ENCODE results near the gene LPAR6.

GRCh38 chr13:48443442-48444208, 30.7 kb upstream of the LPAR6 start:
- no peak for TF ChIP-seq CTCF (conservative IDR thresholded peaks at IDR 0.05; ENCODE audit: low read length)
- no peak for TF ChIP-seq EZH2phosphoT487 (IDR thresholded peaks at IDR 0.05; ENCODE audit: borderline replicate concordance, low read depth, low read length)
